IMR-90 (cell line): Measurements from ENCODE around the gene ALDH3B2. TPM values are rescaled to one million over a fixed set of nuclear protein-coding genes. Genes with fewer than 3 reads are reported as not detected.

Experiments
- ATAC-seq: fragments of 200-7000 bp; cut with Tn5 transposase; 2 replicates; pipeline ENCODE4 v1.9.1; 2020; ENCODE audit warnings: low read depth, mild to moderate bottlenecking, moderate library complexity
- BruUV-seq: library from RNA; stranded (reverse); fragments of 400-500 nt; replicated peaks from 2 replicates; lab custom pipeline; 2021; lab: Mats Ljungman, UMichigan
- CTCF ChIA-PET: fragments of 300-600 bp; formaldehyde crosslinking; extraction: SDS; loops from one replicate; lab custom pipeline; 2021; ENCODE audit warnings: antibody characterized with exemption; lab: Yijun Ruan, JAX
- POLR2A ChIA-PET: fragments of 300-600 bp; sonication (Branson Sonifier 250); formaldehyde crosslinking; loops from one replicate; lab custom pipeline; 2022; ENCODE audit warnings: antibody characterized with exemption; ENCODE audit not compliant: unreplicated experiment; lab: Charles Lee
- DNase-seq: peaks from one replicate; pipeline ENCODE4 v3.0.0; 2013
- H2AFZ ChIP-seq: replicated peaks from 2 replicates; pipeline ENCODE3; 2013; ENCODE audit warnings: low read length, mild to moderate bottlenecking; ENCODE audit not compliant: poor library complexity
- H2AK5ac ChIP-seq: 2 replicates; pipeline ENCODE4 v1.6.1; 2013; ENCODE audit warnings: low read depth, low read length, inconsistent platforms
- H2AK9ac ChIP-seq: replicated peaks from 2 replicates; pipeline ENCODE3; 2013; ENCODE audit warnings: mild to moderate bottlenecking, low read depth, low read length, moderate library complexity; ENCODE audit not compliant: poor library complexity
- H2BK120ac ChIP-seq: 2 replicates; pipeline ENCODE4 v1.6.1; 2013; ENCODE audit warnings: low read depth, low read length, inconsistent platforms
- H2BK15ac ChIP-seq: 3 replicates; pipeline ENCODE4 v1.6.1; 2013; ENCODE audit warnings: low read depth, low read length, inconsistent platforms
- H2BK20ac ChIP-seq: 2 replicates; pipeline ENCODE4 v1.6.1; 2013; ENCODE audit warnings: low read depth, mild to moderate bottlenecking, inconsistent platforms, low read length, moderate library complexity
- H2BK5ac ChIP-seq: 2 replicates; pipeline ENCODE4 v1.6.1; 2013; ENCODE audit warnings: mild to moderate bottlenecking, low read depth, low read length, inconsistent platforms; ENCODE audit not compliant: poor library complexity, severe bottlenecking
- H3K14ac ChIP-seq: replicated peaks from 2 replicates; pipeline ENCODE4 v1.6.1; 2013; ENCODE audit warnings: low read depth, low read length, inconsistent platforms
- H3K18ac ChIP-seq: 2 replicates; pipeline ENCODE4 v1.6.1; 2013; ENCODE audit warnings: low read depth, low read length, control low read depth
- H3K23ac ChIP-seq: 2 replicates; pipeline ENCODE4 v1.6.1; 2013; ENCODE audit warnings: low read depth, low read length, inconsistent platforms
- H3K27ac ChIP-seq: 2 replicates; pipeline ENCODE4 v1.5.1; 2013; ENCODE audit warnings: mild to moderate bottlenecking, control low read depth, low read length; ENCODE audit not compliant: insufficient read depth
- H3K27me3 ChIP-seq: 2 replicates; pipeline ENCODE4 v1.6.1; 2013; ENCODE audit warnings: low read length; ENCODE audit not compliant: control insufficient read depth, insufficient read depth
- H3K36me3 ChIP-seq: 2 replicates; pipeline ENCODE4 v1.6.1; 2013; ENCODE audit warnings: low read length, mixed read lengths; ENCODE audit not compliant: control insufficient read depth, insufficient read depth
- H3K4ac ChIP-seq: 2 replicates; pipeline ENCODE4 v1.6.1; 2013; ENCODE audit warnings: low read depth, low read length, inconsistent platforms
- H3K4me1 ChIP-seq: 2 replicates; pipeline ENCODE4 v1.6.1; 2013; ENCODE audit warnings: low read length, mixed read lengths; ENCODE audit not compliant: control insufficient read depth, insufficient read depth
- H3K4me2 ChIP-seq: 2 replicates; pipeline ENCODE4 v1.6.1; 2013; ENCODE audit warnings: low read depth, mild to moderate bottlenecking, control low read depth, low read length, moderate library complexity
- H3K4me3 ChIP-seq: 2 replicates; pipeline ENCODE4 v1.5.1; 2013; ENCODE audit warnings: low read depth, mild to moderate bottlenecking, control low read depth, low read length, moderate library complexity; ENCODE audit not compliant: insufficient read depth
- H3K56ac ChIP-seq: 2 replicates; pipeline ENCODE4 v1.6.1; 2013; ENCODE audit warnings: low read length, inconsistent platforms; ENCODE audit not compliant: insufficient read depth; ENCODE audit errors: extremely low read depth
- H3K79me1 ChIP-seq, 2 experiments: 2 replicates each; pipeline ENCODE4 v1.6.1; 2013; ENCODE audit warnings: low read length in 2 of 2, inconsistent platforms in 1 of 2, low read depth in 1 of 2
- H3K9ac ChIP-seq: 2 replicates; pipeline ENCODE4 v1.6.1; 2013; ENCODE audit warnings: low read depth, low read length, control low read depth
- H3K9me1 ChIP-seq: 2 replicates; pipeline ENCODE4 v1.6.1; 2013; ENCODE audit warnings: low read length, inconsistent platforms; ENCODE audit not compliant: insufficient read depth
- H3K9me3 ChIP-seq: 2 replicates; pipeline ENCODE4 v1.6.1; 2013; ENCODE audit warnings: low read length; ENCODE audit not compliant: control insufficient read depth, insufficient read depth
- H4K20me1 ChIP-seq: 2 replicates; pipeline ENCODE4 v1.6.1; 2013; ENCODE audit warnings: low read length, inconsistent platforms; ENCODE audit not compliant: insufficient read depth
- H4K5ac ChIP-seq: 2 replicates; pipeline ENCODE4 v1.6.1; 2013; ENCODE audit warnings: mild to moderate bottlenecking, low read depth, low read length, control low read depth
- H4K8ac ChIP-seq, 2 experiments: 2 replicates each; pipeline ENCODE4 v1.6.1; 2013; ENCODE audit warnings: low read depth in 2 of 2, low read length in 2 of 2, control low read depth in 1 of 2, inconsistent platforms in 1 of 2
- H4K91ac ChIP-seq: 2 replicates; pipeline ENCODE4 v1.6.1; 2013; ENCODE audit warnings: low read depth, low read length, inconsistent platforms; ENCODE audit not compliant: insufficient read depth
- BHLHE40 ChIP-seq: fragments of 150-350 bp; IDR thresholded peaks from 2 replicates; pipeline ENCODE4 v1.6.1; 2016; ENCODE audit warnings: mild to moderate bottlenecking, low read depth, low read length
- CEBPB ChIP-seq: IDR thresholded peaks from 2 replicates; pipeline ENCODE4 v1.6.1; 2012; ENCODE audit warnings: low read depth, low read length, improper control_type of control experiment
- CHD1 ChIP-seq: IDR thresholded peaks from 2 replicates; pipeline ENCODE4 v1.6.1; 2012; ENCODE audit warnings: low read depth, low read length, improper control_type of control experiment
- FOS ChIP-seq: fragments of 150-350 bp; IDR thresholded peaks from 2 replicates; pipeline ENCODE4 v1.6.1; 2016; ENCODE audit warnings: low read depth, low read length
- MAZ ChIP-seq: IDR thresholded peaks from 2 replicates; pipeline ENCODE4 v1.6.1; 2012; ENCODE audit warnings: low read depth, mild to moderate bottlenecking, low read length, improper control_type of control experiment, moderate library complexity, borderline replicate concordance
- MXI1 ChIP-seq: IDR thresholded peaks from 2 replicates; pipeline ENCODE4 v1.6.1; 2012; ENCODE audit warnings: low read depth, mild to moderate bottlenecking, low read length, moderate library complexity, borderline replicate concordance
- NFE2L2 ChIP-seq: fragments of 150-350 bp; IDR thresholded peaks from 2 replicates; pipeline ENCODE4 v1.6.1; 2016; ENCODE audit warnings: low read depth, mild to moderate bottlenecking, low read length
- POLR2A ChIP-seq: IDR thresholded peaks from 2 replicates; pipeline ENCODE4 v1.6.1; 2012; ENCODE audit warnings: mild to moderate bottlenecking, low read depth, low read length
- RAD21 ChIP-seq: IDR thresholded peaks from 2 replicates; pipeline ENCODE4 v1.6.1; 2012; ENCODE audit warnings: low read length, improper control_type of control experiment
- RCOR1 ChIP-seq: IDR thresholded peaks from 2 replicates; pipeline ENCODE4 v1.6.1; 2012; ENCODE audit warnings: mild to moderate bottlenecking, low read length, improper control_type of control experiment; ENCODE audit not compliant: insufficient replicate concordance
- RFX5 ChIP-seq: IDR thresholded peaks from 2 replicates; pipeline ENCODE4 v1.8.0; 2012; ENCODE audit warnings: low read depth, mild to moderate bottlenecking, low read length, moderate library complexity
- SMC3 ChIP-seq: fragments of 150-350 bp; IDR thresholded peaks from 2 replicates; pipeline ENCODE4 v1.6.1; 2016; ENCODE audit warnings: low read depth, mild to moderate bottlenecking, antibody characterized with exemption, low read length, moderate library complexity
- WGBS, 2 experiments: methylation state at CpG; one replicate each; pipeline versions ENCODE4 v1.1.5 to v1.1.7; 2013; ENCODE audit warnings: missing lambda C conversion rate in 2 of 2; ENCODE audit not compliant: insufficient read length in 1 of 2; ENCODE audit errors: extremely low coverage in 2 of 2; 5-methylcytosine and 5-hydroxymethylcytosine counted together
- dilution Hi-C: fragments of 300-500 bp; cut with HindIII; formaldehyde crosslinking; loops from one replicate; pipeline ENCODE4 v1.14.3; 2018; ENCODE audit warnings: low sequenced_read_pairs; ENCODE audit not compliant: unreplicated experiment
- in situ Hi-C: fragments of 300-500 bp; cut with MboI; formaldehyde crosslinking; loops from 3 replicates; pipeline ENCODE4 v1.14.3; 2019; ENCODE audit warnings: low sequenced_read_pairs, inconsistent platforms, mixed read lengths
- intact Hi-C: fragments of 100-400 bp; cut with micrococcal nuclease; formaldehyde crosslinking; loops from 2 replicates; pipeline ENCODE4 v1.10.0; 2022
- polyA plus RNA-seq, 3 experiments: library from polyadenylated mRNA; depleted of rRNA; stranded (reverse); fragments of >200 nt; gene quantifications; 2 replicates each; pipeline ENCODE4 v1.2.3, GENCODE V29; 2012; ENCODE audit warnings: low replicate concordance in 1 of 3
- total RNA-seq: library from RNA; depleted of rRNA; stranded (reverse); fragments of >200 nt; gene quantifications from 2 replicates; pipeline ENCODE4 v1.2.3, GENCODE V29; 2012
- TF ChIP-seq, protein P1 (sequence below): fragments of 150-350 bp; IDR thresholded peaks from 2 replicates; pipeline ENCODE4 v1.6.1; 2016; ENCODE audit warnings: low read depth, mild to moderate bottlenecking, low read length, moderate library complexity, borderline replicate concordance
- TF ChIP-seq, protein P2 (sequence below): fragments of 150-350 bp; IDR thresholded peaks from 2 replicates; pipeline ENCODE4 v1.6.1; 2017; ENCODE audit warnings: mild to moderate bottlenecking, antibody characterized with exemption, low read length, low read depth
- TF ChIP-seq, protein P3 (sequence below): conservative IDR thresholded peaks from 2 replicates; pipeline ENCODE4 v1.5.1; 2012; ENCODE audit warnings: mild to moderate bottlenecking, low read depth, low read length, improper control_type of control experiment

Gene ALDH3B2
- total and polyA plus RNA-seq, 2 of the 4 experiments (the other 2 are of a cell fraction): not detected

DNA sequence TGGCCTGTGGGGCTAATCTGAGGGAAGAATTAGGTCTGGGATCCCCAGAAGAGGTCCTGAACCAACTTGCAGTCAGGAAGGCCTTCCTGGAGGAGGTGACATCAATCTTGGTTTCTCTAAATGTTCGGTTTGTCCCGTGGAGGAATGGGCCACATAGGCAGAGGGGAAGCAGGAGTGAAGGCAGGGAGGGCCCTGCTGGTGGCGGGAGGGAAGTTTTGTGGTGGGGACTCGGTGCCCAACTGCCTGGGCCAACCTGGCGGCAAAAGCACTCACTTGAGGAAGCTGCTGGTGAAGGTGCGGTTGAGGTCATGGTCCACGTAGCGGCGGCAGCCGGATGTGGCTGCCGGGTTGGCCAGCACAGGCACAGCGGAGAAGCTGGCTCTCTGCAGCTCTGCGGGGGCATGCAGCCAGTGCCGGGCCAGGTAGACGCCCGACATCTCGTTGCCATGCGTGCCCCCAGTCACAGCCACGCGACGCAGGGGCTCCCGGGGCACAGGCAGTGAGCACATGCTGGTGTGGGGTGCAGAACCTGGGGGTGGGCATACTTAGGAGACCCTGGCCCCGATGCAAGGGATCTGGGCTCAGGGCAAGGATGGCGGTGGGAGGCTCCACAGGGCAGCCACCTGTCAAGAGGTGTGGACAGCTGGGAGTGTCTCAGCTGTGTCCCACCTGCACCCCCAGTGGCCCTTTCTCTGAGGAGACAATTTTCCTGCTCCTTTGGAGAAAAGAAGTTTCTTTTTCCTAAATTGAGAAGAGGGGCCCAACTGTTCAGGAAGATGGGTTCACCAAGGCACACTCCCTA, 27.7 kb downstream of the ALDH3B2 start:
- H2AFZ ChIP-seq: no peak overlapping the region
- H4K20me1 ChIP-seq: 0 out of 2 replicates have a peak, but pooled peaks cover 4% of the 10 kb centered on the region
- no peak overlapping the region for H4K8ac ChIP-seq
- H2AK9ac ChIP-seq: no peak overlapping the region
- intact Hi-C loops (loop anchor here (10.0 kb wide), 1 partner anchor 148 kb away; no protein-coding TSS in a partner anchor), in situ Hi-C loops (no loop called here), dilution Hi-C loops (no loop called here)
- TF ChIP-seq, protein P1, sequence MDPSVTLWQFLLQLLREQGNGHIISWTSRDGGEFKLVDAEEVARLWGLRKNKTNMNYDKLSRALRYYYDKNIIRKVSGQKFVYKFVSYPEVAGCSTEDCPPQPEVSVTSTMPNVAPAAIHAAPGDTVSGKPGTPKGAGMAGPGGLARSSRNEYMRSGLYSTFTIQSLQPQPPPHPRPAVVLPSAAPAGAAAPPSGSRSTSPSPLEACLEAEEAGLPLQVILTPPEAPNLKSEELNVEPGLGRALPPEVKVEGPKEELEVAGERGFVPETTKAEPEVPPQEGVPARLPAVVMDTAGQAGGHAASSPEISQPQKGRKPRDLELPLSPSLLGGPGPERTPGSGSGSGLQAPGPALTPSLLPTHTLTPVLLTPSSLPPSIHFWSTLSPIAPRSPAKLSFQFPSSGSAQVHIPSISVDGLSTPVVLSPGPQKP: no peak
- TF ChIP-seq, protein P2, sequence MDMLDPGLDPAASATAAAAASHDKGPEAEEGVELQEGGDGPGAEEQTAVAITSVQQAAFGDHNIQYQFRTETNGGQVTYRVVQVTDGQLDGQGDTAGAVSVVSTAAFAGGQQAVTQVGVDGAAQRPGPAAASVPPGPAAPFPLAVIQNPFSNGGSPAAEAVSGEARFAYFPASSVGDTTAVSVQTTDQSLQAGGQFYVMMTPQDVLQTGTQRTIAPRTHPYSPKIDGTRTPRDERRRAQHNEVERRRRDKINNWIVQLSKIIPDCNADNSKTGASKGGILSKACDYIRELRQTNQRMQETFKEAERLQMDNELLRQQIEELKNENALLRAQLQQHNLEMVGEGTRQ: no peak
- no peak for TF ChIP-seq RCOR1
- no peak for TF ChIP-seq CHD1
- no peak for TF ChIP-seq MAZ
- TF ChIP-seq RAD21: no peak
- TF ChIP-seq POLR2A: no peak
- TF ChIP-seq, protein P3, sequence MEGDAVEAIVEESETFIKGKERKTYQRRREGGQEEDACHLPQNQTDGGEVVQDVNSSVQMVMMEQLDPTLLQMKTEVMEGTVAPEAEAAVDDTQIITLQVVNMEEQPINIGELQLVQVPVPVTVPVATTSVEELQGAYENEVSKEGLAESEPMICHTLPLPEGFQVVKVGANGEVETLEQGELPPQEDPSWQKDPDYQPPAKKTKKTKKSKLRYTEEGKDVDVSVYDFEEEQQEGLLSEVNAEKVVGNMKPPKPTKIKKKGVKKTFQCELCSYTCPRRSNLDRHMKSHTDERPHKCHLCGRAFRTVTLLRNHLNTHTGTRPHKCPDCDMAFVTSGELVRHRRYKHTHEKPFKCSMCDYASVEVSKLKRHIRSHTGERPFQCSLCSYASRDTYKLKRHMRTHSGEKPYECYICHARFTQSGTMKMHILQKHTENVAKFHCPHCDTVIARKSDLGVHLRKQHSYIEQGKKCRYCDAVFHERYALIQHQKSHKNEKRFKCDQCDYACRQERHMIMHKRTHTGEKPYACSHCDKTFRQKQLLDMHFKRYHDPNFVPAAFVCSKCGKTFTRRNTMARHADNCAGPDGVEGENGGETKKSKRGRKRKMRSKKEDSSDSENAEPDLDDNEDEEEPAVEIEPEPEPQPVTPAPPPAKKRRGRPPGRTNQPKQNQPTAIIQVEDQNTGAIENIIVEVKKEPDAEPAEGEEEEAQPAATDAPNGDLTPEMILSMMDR: no peak
- TF ChIP-seq CEBPB: no peak
- no peak for TF ChIP-seq MXI1
- TF ChIP-seq BHLHE40: no peak
- TF ChIP-seq NFE2L2: no peak
- TF ChIP-seq RFX5: no peak
- no peak for TF ChIP-seq FOS
- TF ChIP-seq SMC3: no peak
- no peak overlapping the region for H3K4ac ChIP-seq
- no peaks in the 10 kb centered on the region for H3K79me1 ChIP-seq
- H2BK5ac ChIP-seq: no peak overlapping the region
- no peak overlapping the region for H2AK5ac ChIP-seq
- no peak overlapping the region for H3K14ac ChIP-seq
- ATAC-seq (no peak), DNase-seq (no peak)
- no peak overlapping the region for H2BK15ac ChIP-seq
- H3K9ac ChIP-seq: no peak overlapping the region
- no peaks in the 10 kb centered on the region for H3K4me1 ChIP-seq
- peaks cover 7% of the 10 kb centered on the region; the same call in 1 of the 2 replicates for H3K9me1 ChIP-seq
- no peak overlapping the region for H3K23ac ChIP-seq
- H4K5ac ChIP-seq: no peak overlapping the region
- 88% methylated on average over 9 of the region's 24 CpGs; no CpG with 5 or more reads in 1 of the 2 experiments for WGBS, 2 experiments
- H3K27me3 ChIP-seq: peaks cover 10% of the 10 kb centered on the region; the same call in 1 of the 2 replicates
- H2BK20ac ChIP-seq: no peak overlapping the region
- H3K4me2 ChIP-seq: no peak overlapping the region
- no peaks in the 10 kb centered on the region; the same call in 1 of the 2 replicates for H3K9me3 ChIP-seq
- CTCF ChIA-PET: no interaction called here
- H3K27ac ChIP-seq: no peak overlapping the region
- H3K18ac ChIP-seq: no peak overlapping the region
- BruUV-seq: no TSS peak
- H3K56ac ChIP-seq: no peak overlapping the region
- POLR2A ChIA-PET: no interaction called here
- no peak overlapping the region for H4K91ac ChIP-seq
- H2BK120ac ChIP-seq: no peak overlapping the region
- no peaks in the 10 kb centered on the region for H3K36me3 ChIP-seq
- H3K4me3 ChIP-seq: no peak overlapping the region
